ENCODE measurements around the gene KCTD17. TPM values are rescaled to one million over a fixed set of nuclear protein-coding genes. Genes with fewer than 3 reads are reported as not detected.

The KCTD17 gene
- total RNA-seq, 1 donor from 2014 or later = 31.5 TPM

GRCh38 chr22:37021041-37021440 is 30.5 kb upstream of the KCTD17 start:
- no peak for DNase-seq (ENCODE audit: low read depth)

GRCh38 chr22:37021710-37022482 is 29.6 kb upstream of the KCTD17 start:
- peak; percentile 23 for DNase-seq (ENCODE audit: low read depth)

- DNase-seq (ENCODE audit: low read depth) = no peak
These were observed 28.8 kb upstream of the KCTD17 start for GRCh38 chr22:37022483-37023337.

- DNase-seq (ENCODE audit: low read depth) = no peak
These were observed 27.7 kb upstream of the KCTD17 start for GRCh38 chr22:37023743-37024338.

- DNase-seq (ENCODE audit: low read depth) = no peak
These were observed 27.0 kb upstream of the KCTD17 start for GRCh38 chr22:37024339-37025157.

GRCh38 chr22:37025500-37026070 is 26.0 kb upstream of the KCTD17 start:
- DNase-seq (ENCODE audit: low read depth) = no peak

- DNase-seq (ENCODE audit: low read depth) = no peak
These were observed 25.2 kb upstream of the KCTD17 start for GRCh38 chr22:37026325-37026724.

- no peak for DNase-seq (ENCODE audit: low read depth)
These were observed 24.0 kb upstream of the KCTD17 start for GRCh38 chr22:37027556-37027955.

- no peak for DNase-seq (ENCODE audit: low read depth)
These were observed 22.6 kb upstream of the KCTD17 start for GRCh38 chr22:37028692-37029674.

GRCh38 chr22:37030560-37031281 is 20.8 kb upstream of the KCTD17 start:
- no peak for DNase-seq (ENCODE audit: low read depth)

GRCh38 chr22:37032134-37032534 is 19.4 kb upstream of the KCTD17 start:
- DNase-seq (ENCODE audit: low read depth) = peak; percentile 63

- DNase-seq (ENCODE audit: low read depth) = peak; percentile 98
These were observed 18.7 kb upstream of the KCTD17 start for GRCh38 chr22:37032535-37033460.

GRCh38 chr22:37033605-37034430 is 17.7 kb upstream of the KCTD17 start:
- no peak for DNase-seq (ENCODE audit: low read depth)

- DNase-seq (ENCODE audit: low read depth) = no peak
These were observed 14.7 kb upstream of the KCTD17 start for GRCh38 chr22:37036655-37037377.

- no peak for DNase-seq (ENCODE audit: low read depth)
These were observed 13.9 kb upstream of the KCTD17 start for GRCh38 chr22:37037669-37038068.

- no peak for DNase-seq (ENCODE audit: low read depth)
These were observed 12.1 kb upstream of the KCTD17 start for GRCh38 chr22:37039466-37039865.

Data from renal cortical epithelial cell (primary cell).